Fibroblast of gingiva (primary cell): ENCODE results near the gene HYAL3.
"Not testable (repeated sequence)": the region's sequence is repeated elsewhere in the genome, so short reads cannot be mapped to it uniquely, and the experiment has no call there.

Experiments used
- DNase-seq: peaks from one replicate; pipeline ENCODE4 v3.0.0-alpha.2; 2011; ENCODE audit warnings: low read depth

HYAL3 gene

GRCh38 chr3:50314342-50314741 lies 15.1 kb upstream of the HYAL3 start:
- no peak for DNase-seq

DNA sequence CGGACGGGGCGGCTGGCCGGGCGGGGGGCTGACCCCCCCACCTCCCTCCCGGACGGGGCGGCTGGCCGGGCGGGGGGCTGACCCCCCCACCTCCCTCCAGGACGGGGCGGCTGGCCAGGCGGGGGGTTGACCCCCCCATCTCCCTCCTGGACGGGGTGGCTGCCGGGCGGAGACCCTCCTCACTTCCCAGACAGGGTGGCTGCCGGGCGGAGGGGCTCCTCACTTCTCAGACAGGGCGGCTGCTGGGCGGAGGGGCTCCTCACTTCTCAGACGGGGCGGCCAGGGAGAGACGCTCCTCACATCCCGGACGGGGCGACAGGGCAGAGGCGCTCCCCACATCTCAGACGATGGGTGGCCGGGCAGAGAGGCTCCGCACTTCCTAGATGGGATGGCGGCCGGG lies 12.8 kb upstream of the HYAL3 start:
- not testable (repeated sequence) for DNase-seq

DNA sequence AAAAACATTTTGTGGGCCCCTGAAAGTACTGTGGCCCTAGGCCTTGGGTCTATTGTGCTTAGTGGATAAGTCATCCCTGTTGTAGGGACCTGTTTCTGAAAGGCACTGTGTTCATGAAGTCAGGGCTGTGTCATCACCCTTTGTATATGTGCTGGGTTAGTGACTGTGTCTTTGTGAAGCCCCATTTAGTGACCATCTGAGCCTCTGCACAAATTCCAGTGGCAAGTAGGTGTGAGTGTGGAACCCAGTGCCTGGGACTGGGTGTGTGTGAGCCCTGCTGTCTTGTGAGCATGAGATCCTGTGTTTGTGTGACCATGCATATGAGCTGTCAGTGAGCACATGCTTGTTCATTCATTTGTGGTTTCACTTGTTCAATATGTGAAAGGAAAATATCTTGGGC lies 5.4 kb upstream of the HYAL3 start:
- no peak for DNase-seq

DNA sequence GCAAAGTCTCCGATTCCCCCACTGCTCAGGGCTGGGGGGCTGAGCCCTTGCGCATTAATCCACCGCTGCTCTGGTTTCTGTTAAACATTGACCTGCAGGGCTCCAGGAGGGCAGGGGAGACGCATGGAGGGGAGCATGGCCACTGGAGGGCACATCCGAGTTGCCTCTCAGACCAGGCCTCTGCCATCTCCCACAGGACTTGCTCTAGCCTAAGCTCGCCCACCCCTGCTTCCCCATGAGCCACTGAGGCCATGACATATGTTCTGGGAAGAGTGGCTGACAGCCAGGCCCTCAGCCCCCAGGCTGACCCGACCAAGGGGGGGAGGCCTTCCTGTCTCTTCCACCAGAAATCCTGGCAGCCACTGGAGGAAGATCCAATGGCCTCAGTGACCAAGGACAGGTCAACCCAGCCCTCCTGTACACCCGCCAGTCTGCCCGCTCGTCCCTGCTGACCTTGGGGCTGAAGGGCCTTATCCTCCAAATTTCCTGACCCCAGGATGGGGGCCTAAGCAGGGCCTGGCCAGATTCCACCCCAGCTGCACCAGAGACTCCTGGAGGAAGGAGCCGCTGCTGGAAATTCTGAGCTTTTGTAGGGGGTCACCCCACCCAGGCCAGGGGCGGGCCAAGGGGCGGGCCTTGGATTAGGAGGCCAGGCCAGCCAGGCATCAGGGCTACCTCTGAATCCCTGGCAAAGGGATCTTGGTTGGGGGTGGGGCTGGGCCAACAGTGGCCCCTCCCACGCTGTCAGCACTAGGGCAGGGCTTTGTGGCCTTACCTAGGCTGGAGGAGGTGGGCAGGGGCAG lies 4.0 kb upstream of the HYAL3 start, which contains the start of gene HYAL1:
HYAL1 (minus strand) TSS at position 562 of the 803 bp plus-strand sequence. CDS start 618 bp downstream, outside the sequence.
- DNase-seq: no peak

DNA sequence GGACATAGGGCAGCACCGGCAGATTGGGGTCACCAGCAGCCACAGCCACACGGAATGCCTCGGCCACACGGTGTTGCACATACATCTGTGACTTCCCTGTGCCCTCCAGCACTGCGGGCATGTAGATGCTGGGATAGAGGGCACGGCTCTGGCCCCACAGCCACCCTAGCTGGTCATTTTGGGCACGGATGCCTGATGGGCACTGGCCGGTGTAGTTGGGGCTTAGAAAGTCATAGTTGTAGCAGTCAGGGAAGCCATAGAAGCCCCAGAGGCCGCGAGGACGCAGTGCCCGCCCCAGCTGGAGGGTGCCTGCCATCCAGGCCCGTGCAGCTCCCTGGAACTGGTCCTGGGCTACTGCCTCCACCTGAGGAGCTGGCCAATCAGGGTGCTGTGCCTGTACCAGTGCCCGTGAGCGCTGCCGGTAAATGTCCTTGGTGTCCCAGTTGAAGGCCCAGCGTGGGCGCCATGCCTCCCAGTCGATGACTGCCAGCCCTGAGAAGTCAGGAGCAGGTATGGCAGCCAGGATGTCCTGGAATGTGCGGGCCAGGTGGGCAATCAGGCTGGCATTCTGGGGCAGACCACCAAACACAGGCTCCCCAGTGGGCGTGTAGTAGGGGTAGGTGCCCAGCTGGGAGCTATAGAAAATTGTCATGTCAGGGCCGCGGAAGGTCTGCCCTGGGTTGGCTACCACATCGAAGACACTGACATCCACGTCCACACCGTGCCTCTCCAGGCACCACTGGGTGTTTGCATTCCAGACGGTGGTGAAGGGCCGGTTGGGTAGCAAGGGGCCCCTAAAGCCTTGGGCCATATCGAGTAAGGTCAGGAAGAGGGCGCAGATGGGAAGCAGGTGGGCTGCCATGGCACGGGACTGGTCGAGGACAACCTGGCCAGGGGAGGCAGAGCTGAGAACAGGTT lies 3.1 kb upstream of the HYAL3 start:
- DNase-seq: no peak

- no peak for DNase-seq
Measured at GRCh38 chr3:50300681-50301254, 1.6 kb upstream of the HYAL3 start.

DNA sequence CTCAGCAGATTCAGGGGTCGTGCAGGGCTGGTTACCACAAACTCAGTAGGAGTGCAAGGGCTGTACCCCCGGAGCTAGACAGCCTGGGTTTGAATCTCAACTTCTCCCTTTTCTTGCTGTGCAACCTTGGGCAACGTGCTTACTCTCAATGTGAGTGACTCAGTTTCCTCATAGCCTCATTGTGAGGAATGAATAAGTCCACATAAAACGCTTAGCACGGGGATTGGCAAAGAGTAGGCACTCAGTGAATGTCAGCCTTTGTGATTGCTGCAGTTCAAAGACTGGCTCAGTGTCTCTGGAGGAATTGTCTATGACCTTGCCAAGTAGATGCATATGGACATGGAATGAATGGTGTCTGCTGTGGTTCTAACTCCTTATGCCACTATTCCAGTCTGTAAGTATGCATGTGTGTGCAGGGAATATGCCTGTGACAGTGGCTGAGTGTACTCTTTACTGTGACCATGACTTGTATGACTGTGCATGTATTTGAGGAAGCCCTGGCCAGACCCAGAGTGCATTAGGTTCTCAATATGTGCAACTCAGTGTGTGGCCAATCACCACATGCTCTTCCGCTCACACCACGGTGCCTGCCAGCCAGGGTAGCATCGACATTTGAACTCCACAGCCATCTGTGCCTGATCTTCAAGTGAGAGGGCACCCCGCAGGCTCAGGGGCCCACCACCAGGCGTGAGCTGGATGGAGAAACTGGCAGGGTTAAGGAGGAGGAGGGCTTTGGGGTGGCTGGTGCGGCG lies 900 bp upstream of the HYAL3 start:
- DNase-seq: peak; percentile 67

- DNase-seq: no peak
Measured at GRCh38 chr3:50299638-50299928, 378 bp upstream of the HYAL3 start.

GRCh38 chr3:50297896-50298725 lies 1.1 kb downstream of the HYAL3 start:
- no peak for DNase-seq

GRCh38 chr3:50297384-50297775 lies 1.8 kb downstream of the HYAL3 start:
- no peak for DNase-seq

GRCh38 chr3:50296721-50297383 lies 2.4 kb downstream of the HYAL3 start:
- no peak for DNase-seq

DNA sequence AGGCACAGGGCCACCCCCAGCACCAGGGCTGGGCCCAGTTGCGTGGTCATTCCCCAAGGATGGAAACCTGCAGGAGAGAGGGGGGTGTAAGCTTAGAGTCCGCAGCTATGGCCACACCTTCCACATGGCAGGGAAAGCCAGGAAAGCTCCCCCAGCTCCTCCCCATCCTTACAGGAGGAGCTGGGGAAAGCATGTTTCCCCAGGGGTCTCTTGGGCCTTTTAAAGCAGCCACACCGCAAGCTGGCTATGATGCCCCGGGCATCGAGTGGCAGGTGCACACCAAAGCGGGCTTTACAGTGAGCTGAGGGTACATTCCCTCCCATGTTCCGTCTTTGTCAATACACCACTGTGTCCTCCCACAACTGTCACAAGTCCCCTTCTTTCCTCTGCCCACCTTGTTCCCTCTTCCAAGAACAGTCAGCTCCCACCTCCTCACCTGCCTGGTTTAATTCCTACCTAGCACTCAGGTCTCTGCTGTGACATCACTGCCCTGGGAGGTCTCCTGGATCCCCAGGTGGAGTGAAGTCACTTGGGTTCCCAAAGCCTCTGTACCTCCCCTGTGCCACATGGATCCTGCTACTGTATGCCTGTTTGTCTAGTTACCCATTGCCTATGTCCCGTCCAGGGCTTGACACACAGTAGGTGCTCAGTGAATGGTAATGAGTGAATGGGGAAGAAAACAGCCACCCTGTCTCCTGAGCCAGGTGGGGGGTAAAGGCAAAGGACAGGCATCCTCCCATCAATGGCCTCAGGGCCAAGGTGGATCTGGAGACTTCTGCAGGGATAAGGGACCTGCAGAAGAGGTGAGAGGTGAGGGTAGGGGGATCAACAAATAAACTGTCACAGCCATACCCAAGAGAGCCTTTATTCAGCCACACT lies 3.4 kb downstream of the HYAL3 start:
- no peak for DNase-seq

GRCh38 chr3:50294492-50295403 lies 4.5 kb downstream of the HYAL3 start:
- no peak for DNase-seq

DNA sequence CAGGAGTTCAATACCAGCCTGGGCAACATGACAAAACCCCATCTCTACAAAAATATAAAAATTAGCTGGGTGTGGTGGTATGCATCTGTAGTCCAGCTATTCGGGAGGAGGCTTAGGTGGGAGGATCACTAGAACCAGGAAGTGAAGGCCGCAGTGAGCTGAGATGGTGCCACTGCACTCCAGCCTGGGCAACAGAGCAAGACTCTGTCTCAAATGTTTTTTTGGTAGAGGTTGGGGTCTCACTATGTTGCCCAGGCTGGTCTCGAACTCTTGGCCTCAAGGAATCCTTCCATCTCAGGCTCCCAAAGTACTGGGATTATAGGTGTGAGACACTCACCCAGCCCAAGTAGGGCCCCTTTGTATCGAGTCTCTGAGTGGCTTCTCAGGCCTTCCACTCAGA lies 5.1 kb downstream of the HYAL3 start:
- no peak for DNase-seq

- no peak for DNase-seq
Measured at GRCh38 chr3:50293079-50293801, 6.0 kb downstream of the HYAL3 start.

DNA sequence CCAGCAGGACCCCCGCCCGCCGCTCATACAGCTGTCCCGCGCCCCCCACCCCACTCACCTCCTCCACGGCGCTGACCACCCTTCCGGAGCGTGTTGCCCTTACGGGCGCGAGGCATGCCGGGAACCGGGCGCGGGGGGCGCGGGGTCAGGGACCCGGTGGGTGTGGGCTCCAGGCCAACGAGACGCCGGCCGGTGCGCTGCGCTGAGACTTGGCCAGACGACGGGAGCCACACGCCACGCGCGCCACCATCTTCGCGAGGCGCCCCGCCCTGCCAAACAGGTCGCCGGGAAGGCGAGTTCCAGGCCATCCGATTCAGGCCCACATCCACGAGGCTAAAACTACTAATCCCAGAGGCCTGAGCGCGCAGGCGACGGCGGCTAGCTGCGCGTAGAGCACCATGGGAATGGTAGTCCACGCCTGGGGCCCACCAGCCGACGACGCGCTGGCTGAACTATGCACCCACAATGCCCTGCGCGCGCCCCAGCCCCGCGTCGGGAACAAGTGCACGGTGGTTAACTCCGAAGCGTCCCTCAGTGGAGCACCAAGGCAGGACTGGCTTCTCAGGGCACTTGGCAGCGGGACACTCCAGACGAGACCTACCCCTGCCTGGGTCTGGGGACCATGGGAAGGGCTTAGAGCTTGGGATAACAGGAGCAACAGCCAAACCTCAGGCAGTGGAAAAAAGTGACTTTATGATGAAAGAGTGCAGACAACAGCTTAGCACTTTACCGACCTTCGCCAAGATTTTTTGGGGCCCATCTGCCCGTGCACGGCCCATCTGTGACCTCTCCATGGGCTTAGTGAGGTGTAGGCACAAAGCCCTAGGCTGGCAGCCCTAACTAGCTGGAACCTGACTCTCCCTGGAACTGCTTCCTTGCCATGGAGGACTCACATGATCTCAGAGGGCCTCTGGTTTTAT lies 6.8 kb downstream of the HYAL3 start, which contains the start of gene IFRD2:
IFRD2 (minus strand) TSS at position 271 of the 920 bp plus-strand sequence; CDS start at position 116, 155 bp downstream.
- peak; percentile 96 for DNase-seq
